Umbilical cord (tissue), 2 donors: ENCODE measurements around the gene RHOV. TPM values are rescaled to one million over a fixed set of nuclear protein-coding genes. Genes with fewer than 3 reads are reported as not detected.

Experiments used
- DNase-seq: peaks from one replicate; pipeline ENCODE4 v3.0.0-alpha.2; 2015; ENCODE audit warnings: low spot score
- total RNA-seq: library from RNA; depleted of rRNA; stranded (reverse); fragments of >200 nt; gene quantifications from one replicate; pipeline ENCODE4 v1.2.3, GENCODE V29; 2014; ENCODE audit warnings: low replicate concordance; ENCODE audit not compliant: insufficient read depth

The RHOV gene
- total RNA-seq, 1 donor from 2014 or later: 3.6 TPM

DNA sequence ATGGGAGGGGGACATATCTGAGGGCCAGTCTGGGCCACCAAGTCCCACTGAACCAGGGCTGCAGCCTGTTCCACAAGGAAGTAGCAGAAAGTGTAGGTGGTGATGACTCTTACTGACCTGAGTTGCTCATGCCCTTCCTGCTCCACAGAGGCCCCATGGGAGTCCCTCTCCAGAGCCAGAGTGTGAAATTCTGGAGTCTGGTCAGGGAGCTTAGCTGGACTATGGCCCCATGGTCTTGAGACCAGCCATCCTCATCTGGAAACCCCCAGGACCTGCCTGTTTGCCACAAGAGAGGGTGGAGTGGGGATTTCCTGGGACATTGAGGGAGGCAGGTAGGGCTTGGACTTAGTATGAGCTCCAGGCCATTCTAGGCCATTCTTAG lies 27.2 kb downstream of the RHOV start:
- DNase-seq: no peak

DNA sequence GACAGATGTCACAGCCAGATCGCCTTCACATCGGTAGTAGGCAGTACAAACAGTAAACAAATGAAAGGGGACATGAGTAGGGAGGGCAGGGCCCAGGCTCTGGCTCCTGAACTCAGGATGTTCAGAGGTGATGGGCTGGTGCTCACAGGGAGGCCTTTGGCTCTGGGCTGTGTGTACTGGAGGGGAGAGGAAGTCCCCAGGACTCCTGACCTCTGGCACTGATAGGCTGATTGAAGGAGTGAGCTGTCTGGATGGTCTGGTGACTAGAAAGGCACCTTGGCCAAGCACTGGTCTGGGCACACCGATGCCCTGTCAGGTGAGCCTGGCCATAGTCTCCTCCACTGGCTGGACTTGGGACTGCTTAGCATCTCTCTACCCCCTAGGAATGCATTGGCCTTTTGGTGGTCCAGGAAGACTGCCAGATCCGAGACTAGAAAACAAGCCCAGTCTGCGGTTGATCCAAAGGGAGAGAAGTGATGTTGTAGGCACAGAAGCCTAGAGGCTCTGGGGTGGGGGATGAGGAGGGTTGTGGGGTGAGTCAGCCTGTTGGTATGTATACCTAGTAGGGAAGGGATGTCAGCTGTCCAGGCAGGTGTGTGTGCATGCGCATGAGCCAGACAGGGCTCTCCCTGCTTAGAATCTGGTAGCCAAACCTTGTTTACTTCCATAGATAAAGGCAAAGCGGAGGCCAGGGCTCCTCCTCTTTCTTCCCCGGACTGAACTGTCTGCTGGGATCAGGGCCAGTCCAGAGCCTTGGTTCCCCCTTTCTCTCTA lies 28.3 kb downstream of the RHOV start:
- DNase-seq: peak; percentile 51

DNA sequence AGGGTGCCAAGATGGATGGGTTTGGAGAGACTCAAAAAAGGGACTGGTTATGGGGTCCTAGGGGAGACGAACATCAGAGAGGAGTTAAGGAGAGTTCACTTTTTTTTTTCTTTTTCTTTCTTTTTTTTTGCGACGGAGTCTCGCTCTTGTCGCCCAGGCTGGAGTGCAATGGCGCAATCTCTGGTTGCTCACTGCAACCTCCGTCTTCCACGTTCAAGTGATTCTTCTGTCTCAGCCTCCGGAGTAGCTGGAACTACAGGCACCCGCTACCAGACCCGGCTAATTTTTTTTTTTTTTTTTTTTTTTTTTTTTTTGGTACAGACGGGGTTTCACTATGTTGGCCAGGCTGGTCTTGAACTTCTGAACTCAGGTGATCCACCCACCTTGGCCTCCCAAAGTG lies 29.0 kb downstream of the RHOV start:
- DNase-seq: no peak

GRCh38 chr15:40844696-40845030 lies 29.4 kb downstream of the RHOV start:
- no peak for DNase-seq

GRCh38 chr15:40843885-40844695 lies 29.9 kb downstream of the RHOV start, which contains the start of gene SPINT1:
Gene SPINT1, plus strand, starts transcription at chr15:40844048. Its CDS starts 507 bp downstream, at chr15:40844555.
- peak; percentile 25 for DNase-seq

GRCh38 chr15:40843261-40843884 lies 30.7 kb downstream of the RHOV start:
- DNase-seq: no peak

- DNase-seq: no peak
Observed at GRCh38 chr15:40841741-40842140, 32.3 kb downstream of the RHOV start.

DNA sequence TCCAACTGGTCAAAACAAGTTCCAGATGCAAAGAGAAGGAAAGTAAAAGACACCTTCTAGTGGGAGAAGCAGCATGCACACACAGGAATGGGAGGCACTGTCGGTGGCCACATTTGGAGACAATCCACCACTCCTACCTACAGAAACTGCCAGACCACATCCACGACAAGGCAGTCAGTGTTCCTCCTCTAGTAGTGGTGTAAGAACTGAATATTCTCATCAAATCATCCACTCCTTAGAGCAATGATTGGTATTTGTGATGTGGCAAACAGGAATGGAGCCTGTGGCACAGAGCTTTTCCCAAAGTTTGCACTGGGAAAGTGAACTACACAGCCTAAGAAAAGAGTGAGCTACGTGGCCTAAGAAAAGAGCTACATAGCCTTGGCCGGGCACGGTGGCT lies 35.3 kb downstream of the RHOV start:
- DNase-seq: no peak

DNA sequence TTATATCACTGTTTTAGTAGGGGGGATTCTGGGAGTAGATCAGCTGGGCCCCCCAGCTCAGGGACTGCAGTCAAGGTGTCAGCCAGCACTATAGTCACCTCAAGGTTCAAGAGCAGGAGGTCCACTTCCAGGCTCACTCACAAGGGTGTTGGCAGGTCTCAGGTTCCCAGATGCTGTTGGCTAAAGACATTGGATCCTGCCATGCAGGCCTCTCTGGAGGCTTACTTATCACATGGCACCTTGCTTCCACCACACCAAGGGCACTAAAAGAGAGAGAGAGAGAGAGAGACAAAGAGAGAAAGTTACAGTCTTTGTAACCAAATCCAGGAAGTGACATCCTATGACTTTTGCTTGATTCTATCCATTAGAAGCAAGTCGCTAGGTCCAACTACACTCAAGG lies 38.0 kb downstream of the RHOV start:
- no peak for DNase-seq

DNA sequence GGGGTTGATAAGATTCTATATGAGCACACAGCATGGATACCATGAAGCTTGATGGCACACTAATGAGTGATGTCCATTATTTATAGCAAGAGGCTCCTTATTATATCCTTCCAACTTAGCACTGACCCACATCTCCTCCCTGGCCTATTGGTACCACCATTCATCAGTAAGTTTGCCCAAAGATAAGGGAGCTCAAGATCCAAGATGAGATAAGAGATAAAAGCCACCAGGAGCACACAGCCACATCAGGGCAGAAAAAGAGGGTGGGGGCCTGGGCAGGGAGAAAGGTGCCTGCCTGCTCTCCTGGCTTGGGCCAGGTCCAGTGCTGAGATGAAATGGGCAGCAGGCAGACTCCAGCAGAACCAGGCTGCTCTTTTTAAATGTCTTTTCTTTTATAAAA lies 41.1 kb downstream of the RHOV start:
- DNase-seq: no peak

DNA sequence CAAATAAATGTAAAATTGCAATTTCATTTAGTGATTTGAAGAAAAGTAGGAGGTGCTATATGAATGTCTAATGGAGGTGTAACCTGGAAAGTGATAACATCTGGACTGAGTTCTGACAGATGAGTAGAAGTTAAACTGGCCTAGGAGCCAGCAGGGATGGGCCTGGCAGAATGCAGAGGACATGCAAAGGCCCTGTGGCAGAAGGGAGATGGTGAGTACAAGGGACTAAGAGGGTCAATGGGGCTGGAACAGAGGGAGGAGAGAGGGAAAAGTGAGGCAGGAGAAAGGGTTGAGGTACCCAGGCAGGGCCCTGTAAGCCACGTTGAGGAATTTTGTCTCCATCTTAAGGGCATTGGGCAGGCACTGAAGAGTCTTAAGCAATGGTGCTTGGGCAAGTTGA lies 42.2 kb downstream of the RHOV start:
- no peak for DNase-seq

- no peak for DNase-seq
Observed at GRCh38 chr15:40830884-40831283, 43.1 kb downstream of the RHOV start.

DNA sequence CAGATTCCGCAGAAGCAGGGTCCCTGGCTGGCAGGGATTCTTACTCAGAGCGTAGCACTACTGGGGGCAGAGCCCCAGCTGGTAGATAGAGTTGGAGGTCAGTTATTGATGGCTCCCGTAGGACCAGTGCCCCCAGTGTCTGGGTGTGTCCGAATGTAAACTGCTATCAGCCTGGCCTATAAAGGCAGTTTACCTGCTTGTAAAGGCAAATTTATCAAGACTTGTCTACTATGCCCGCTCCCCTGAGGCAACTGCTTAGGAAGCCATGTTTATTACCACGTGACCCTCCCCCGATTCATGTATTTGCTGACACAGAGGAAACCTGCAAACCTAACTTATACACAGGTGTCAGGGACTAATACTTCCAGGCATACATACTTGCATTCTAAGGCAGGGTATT lies 44.9 kb downstream of the RHOV start:
- DNase-seq: no peak

DNA sequence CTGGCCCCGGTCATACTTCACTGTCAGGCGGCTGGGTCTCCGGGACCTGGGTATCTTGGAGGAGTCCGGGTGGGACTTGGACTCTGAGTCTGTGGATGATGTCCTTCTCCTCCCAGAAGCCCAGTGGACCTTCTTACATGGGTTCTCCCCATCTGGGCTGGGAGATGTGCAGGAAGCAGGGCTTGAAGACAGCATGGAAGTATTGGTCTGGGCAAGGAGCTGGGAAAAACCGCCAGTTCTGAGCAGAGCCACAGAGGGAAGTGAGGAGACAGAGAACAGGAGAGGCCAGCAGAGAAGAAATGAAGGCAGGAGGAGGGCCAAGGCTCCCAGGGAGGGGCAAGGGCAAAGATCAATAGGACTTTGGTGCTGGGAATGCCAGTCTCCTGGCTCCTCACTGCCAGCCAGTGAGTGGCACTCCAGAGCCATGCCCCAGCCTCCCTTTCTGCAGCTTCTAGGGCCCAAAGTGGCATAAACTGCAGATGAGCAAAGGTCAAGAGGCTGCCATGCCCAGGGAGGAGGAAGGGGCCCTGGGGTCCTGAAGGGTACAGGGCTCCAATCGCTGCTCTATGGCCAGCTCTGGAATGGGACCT lies 45.5 kb downstream of the RHOV start, which contains the start of gene PPP1R14D:
Gene PPP1R14D (minus strand): TSS at position 262 of the 590 bp plus-strand sequence. CDS start 67 bp downstream, at position 195.
- no peak for DNase-seq

GRCh38 chr15:40826423-40827075 lies 47.5 kb downstream of the RHOV start:
- no peak for DNase-seq

DNA sequence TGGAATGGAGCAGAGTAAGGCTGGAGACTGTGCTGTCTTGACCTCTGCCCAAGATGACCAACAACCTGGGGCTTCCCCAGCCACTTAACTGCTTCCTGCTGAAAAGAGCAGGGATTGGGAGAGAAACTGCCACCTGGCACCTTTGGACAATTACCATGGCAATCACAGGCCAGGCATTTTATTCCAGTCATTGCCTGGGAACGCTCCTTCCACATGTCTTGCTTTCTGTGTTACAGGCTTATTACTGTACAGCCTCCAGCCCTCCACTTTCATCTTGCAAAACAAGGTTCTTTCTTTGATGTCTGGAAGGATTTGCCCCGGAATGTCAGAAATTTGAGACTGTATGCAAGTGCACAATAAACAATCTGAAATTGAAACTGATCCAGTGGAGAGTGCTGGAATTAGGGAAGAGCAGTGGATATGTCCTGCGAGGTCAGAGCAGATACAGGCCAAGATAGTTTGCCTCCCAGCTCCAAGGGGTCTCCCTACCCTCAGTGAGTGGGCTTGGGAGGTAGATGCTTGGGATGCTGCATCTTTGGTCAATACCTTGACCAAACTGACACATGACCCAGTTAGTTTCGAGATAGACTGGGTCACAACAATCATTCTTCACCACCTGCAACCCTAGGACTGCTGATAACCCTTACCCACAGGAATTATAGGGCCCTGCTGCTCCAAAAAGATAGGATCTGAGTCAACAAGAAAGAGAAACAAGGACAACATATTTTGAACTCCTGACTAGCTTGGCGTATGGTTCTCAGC lies 48.2 kb downstream of the RHOV start:
- peak; percentile 45 for DNase-seq

DNA sequence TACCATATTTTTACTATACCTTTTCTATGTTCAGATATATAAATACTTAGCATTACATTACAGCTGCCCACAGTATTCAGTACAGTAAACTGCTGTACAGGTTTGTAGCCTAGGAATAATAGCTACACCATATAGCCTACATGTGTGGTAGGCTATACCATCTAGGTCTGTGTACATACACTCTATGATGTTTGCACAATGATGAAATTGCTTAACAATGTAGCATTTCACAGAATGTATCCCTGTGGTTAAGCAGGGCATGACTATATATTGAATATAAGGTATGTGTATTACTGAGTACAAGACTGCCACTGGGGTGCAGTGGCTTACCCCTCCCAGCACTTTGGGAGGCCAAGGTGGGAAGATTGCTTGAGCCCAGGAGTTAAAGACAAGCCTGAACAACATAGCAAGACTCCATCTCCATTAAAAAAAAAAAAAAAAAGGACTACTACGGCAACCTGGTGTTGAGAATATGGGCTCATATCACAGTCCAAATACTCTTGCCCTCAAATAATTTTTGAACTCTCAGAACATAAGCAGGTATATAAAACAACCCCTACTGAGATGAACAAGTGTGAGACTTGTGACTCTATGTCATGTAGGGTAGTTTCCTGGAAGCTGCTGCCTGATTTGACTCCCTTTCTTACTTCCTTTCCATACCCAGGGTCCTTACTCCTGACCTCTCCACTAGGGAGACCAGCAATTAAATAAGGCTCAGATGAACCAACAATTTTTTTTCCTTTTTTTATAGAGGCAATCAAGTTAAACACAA lies 50.3 kb downstream of the RHOV start:
- DNase-seq: no peak
